Naive thymus-derived CD4-positive, alpha-beta T cell (primary cell): ENCODE results near the gene RRP9. TPM values are rescaled to one million over a fixed set of nuclear protein-coding genes. Genes with fewer than 3 reads are reported as not detected.

Experiments used
- ATAC-seq: fragments of 150-1000 bp; cut with Tn5 transposase; 2 replicates; pipeline ENCODE4 v1.10.0; 2021; ENCODE audit warnings: mild to moderate bottlenecking, moderate library complexity
- CTCF ChIA-PET: fragments of 350-600 bp; sonication (Branson Sonifier 250); formaldehyde crosslinking; loops from one replicate; lab custom pipeline; 2021; ENCODE audit warnings: antibody characterized with exemption; lab: Charles Lee
- POLR2A ChIA-PET: fragments of 350-600 bp; sonication (Branson Sonifier 250); formaldehyde crosslinking; loops from one replicate; lab custom pipeline; 2021; ENCODE audit warnings: antibody characterized with exemption, inconsistent platforms; lab: Charles Lee
- DNase-seq, 9 donors: peaks; one replicate each; pipeline versions ENCODE4 v3.0.0 to v3.0.0-alpha.2; 2020 to 2022; ENCODE audit warnings: mixed read lengths in 1 of 9
- H3K27ac ChIP-seq: one replicate; pipeline ENCODE4 v1.7.0; 2013; ENCODE audit warnings: mild to moderate bottlenecking, low read depth, low read length, moderate library complexity
- H3K27me3 ChIP-seq, 2 donors: one replicate each; pipeline ENCODE4 v1.7.0; 2013; ENCODE audit warnings: low read length in 2 of 2, mild to moderate bottlenecking in 2 of 2, moderate library complexity in 2 of 2; ENCODE audit not compliant: control insufficient read depth in 2 of 2, insufficient read depth in 2 of 2
- H3K36me3 ChIP-seq, 3 experiments: 1 replicate in 2 of 3; 2 replicates in 1 of 3; pipeline ENCODE4 v1.7.0; 2013; ENCODE audit warnings: low read length in 3 of 3, mild to moderate bottlenecking in 3 of 3, moderate library complexity in 1 of 3; ENCODE audit not compliant: insufficient read depth in 3 of 3, control insufficient read depth in 2 of 3
- H3K4me1 ChIP-seq, 2 donors: one replicate each; pipeline ENCODE4 v1.7.0; 2013; ENCODE audit warnings: low read length in 2 of 2, mild to moderate bottlenecking in 2 of 2, moderate library complexity in 1 of 2; ENCODE audit not compliant: control insufficient read depth in 2 of 2, insufficient read depth in 2 of 2
- H3K4me3 ChIP-seq: 2 replicates; pipeline ENCODE4 v1.7.0; 2013; ENCODE audit warnings: mild to moderate bottlenecking, low read length
- H3K9me3 ChIP-seq, 3 experiments: 1 replicate in 2 of 3; 2 replicates in 1 of 3; pipeline ENCODE4 v1.7.0; 2013; ENCODE audit warnings: low read length in 3 of 3; ENCODE audit not compliant: control insufficient read depth in 2 of 3
- H3K27ac Mint-ChIP-seq, 9 donors: one replicate each; pipeline ENCODE4 v1.8.0; 2020 to 2022; ENCODE audit warnings: mixed read lengths in 9 of 9, mild to moderate bottlenecking in 8 of 9, moderate library complexity in 5 of 9, inconsistent platforms in 2 of 9
- H3K27me3 Mint-ChIP-seq, 5 donors: one replicate each; pipeline ENCODE4 v1.8.0; 2021 to 2022; ENCODE audit warnings: mixed read lengths in 5 of 5, mild to moderate bottlenecking in 1 of 5
- H3K36me3 Mint-ChIP-seq, 5 donors: one replicate each; pipeline ENCODE4 v1.8.0; 2020 to 2022; ENCODE audit warnings: mixed read lengths in 5 of 5, mild to moderate bottlenecking in 3 of 5, inconsistent platforms in 1 of 5
- H3K4me1 Mint-ChIP-seq, 7 donors: one replicate each; pipeline ENCODE4 v1.8.0; 2020 to 2022; ENCODE audit warnings: mixed read lengths in 7 of 7, mild to moderate bottlenecking in 3 of 7, inconsistent platforms in 1 of 7
- H3K4me3 Mint-ChIP-seq, 10 donors: one replicate each; pipeline ENCODE4 v1.8.0; 2020 to 2022; ENCODE audit warnings: mild to moderate bottlenecking in 10 of 10, mixed read lengths in 10 of 10, moderate library complexity in 6 of 10, inconsistent platforms in 2 of 10
- H3K9me3 Mint-ChIP-seq, 11 donors: one replicate each; pipeline ENCODE4 v1.8.0; 2020 to 2022; ENCODE audit warnings: mixed read lengths in 11 of 11, mild to moderate bottlenecking in 4 of 11, inconsistent platforms in 1 of 11, moderate library complexity in 1 of 11
- intact Hi-C, 2 donors: fragments of 100-400 bp; cut with micrococcal nuclease; formaldehyde crosslinking; loops; one replicate each; pipeline ENCODE4 v1.15.1; 2023
- polyA plus RNA-seq, 2 donors: library from polyadenylated mRNA; unstranded; fragments of 300-500 nt; fragmentation: Illumina TruSeq; gene quantifications; one replicate each; pipeline ENCODE4 v1.2.3, GENCODE V29; 2021
- total RNA-seq, 6 experiments: library from RNA in 5 of 6; stranded (reverse) in 5 of 6; gene quantifications; 1 replicate in 5 of 6; 2 replicates in 1 of 6; pipeline ENCODE4 v1.2.3 and lab custom pipeline; 2021 to 2026

Gene RRP9
- total and polyA plus RNA-seq, 7 experiments from 2014 or later, result 10.2 to 34.2 (median 18.6) TPM

DNA sequence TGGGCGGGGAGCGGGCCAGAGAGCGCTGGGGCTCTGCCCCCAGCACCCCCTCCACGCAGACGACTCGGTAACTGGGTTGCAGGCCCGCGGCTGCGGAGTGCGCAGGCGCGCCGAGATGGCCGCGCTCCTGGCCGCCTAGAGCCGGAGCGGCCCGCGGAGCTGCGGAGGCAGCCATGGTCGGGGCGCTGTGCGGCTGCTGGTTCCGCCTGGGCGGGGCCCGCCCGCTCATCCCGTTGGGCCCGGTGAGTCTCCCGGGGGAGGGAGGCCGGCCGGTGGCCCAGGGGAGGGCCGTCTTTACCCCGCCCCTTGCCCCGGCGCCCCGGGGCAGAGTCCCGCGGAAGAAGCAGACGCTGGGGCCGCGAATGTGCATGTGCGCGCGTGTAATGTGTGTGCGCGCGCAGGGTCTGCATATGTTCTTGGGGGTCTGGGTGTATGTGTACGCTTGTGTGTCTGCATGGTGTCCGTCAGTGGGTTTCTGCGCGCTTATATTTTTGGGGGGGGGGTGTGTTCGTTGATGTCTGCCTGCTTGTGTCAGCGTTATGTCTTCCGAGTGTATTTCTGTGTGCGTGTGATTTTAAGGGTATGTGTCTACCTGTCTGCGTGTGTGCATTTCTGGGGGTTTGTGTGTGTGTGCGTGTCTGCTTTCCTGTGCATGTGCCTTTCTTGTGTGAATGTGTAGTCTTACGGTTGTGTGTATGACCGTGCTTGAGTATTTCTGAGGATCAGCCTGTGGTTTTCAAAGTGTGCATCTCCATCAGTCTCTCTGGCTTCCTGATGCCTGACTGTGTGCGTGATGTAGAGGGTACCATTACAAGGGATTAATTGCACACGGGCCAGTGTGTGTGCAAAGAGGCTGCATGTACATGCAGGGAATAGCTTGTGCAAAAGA, 33.5 kb upstream of the RRP9 start, which contains the start of gene ABHD14A:
ABHD14A (plus strand) TSS at position 102 of the 889 bp plus-strand sequence; CDS start at position 174, 72 bp downstream.
- Mint-ChIP-seq H3K36me3 (peaks cover 0 to 3% (median 0%) of the 10 kb centered on the region in 5 donors), H3K27me3 (no peaks in the 10 kb centered on the region), H3K9me3 (no peaks in the 10 kb centered on the region), H3K4me1 (peaks cover 26 to 53% (median 32%) of the 10 kb centered on the region in 7 donors), H3K4me3 (peak within 1 kb of the TSS; percentile 83 to 100 (median 94)), H3K27ac (peak within 1 kb of the TSS; percentile 88 to 97 (median 92))
- Histone ChIP-seq H3K4me3 (peak within 1 kb of the TSS; percentile 82), H3K27me3 (no peaks in the 10 kb centered on the region), H3K9me3 (no peaks in the 10 kb centered on the region), H3K27ac (peak within 1 kb of the TSS; percentile 77), H3K4me1 (peaks cover 9 to 21% of the 10 kb centered on the region in 2 donors), H3K36me3 (peaks cover 0 to 2% (median 0%) of the 10 kb centered on the region in 3 experiments)
- DNase-seq, result peak; percentile 68 to 85 (median 73)
- POLR2A ChIA-PET, result interaction anchor here (0.6 to 4.3 kb wide), 10 partner anchors 9 to 222 kb away, joined by 3 to 34 read pairs (median 5); partner anchors contain the start of genes DUSP7, PARP3, RPL29 and RRP9
- CTCF ChIA-PET, result interaction anchor here (0.6 to 2.5 kb wide), 4 partner anchors 8 to 34 kb away, joined by 3 to 28 read pairs (median 10); partner anchors contain the start of genes ACY1, PARP3 and RRP9
- ATAC-seq, result peak; percentile 80
- intact Hi-C loops, result loop anchor here (1.0 to 5.0 kb wide), 9 partner anchors 8 to 476 kb away; partner anchors contain the start of genes ACY1 (in 2 of the 2), PARP3 (in 2 of the 2), RPL29 (in 2 of the 2) and ALAS1 (in 1 of the 2)

DNA sequence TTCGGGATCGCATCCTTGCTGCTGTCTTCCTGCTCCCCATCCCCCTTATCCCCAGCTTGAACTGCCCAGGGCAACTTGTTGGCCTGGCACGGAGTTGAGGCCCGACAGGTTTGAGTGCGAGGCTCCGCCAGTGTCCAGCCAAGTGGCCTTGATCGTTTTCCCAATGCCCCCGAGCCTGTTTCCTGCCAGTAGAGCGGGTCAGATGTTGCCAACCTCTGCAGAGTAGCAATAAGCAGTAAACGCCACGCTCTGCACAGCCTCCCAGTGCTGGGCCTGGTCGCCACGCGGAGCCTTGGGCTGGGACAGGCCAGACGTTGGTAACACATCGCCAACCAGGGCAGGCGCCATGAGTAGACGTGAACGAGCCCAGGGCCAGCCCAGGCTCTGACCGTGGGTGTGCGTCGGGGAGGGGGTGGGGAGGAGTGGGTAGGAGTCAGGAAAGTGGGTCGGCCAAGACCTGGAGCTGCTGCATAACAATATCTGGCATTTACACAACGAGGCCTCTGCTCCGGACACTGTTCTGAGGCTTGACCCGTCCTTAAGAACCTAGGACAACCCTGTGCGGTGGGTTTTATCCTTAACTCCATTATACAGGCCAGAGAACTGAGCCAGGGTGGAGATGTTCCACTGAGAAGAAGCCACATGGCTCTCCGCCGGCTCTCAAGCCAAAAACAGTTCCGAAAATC, 32.7 kb upstream of the RRP9 start:
- Histone ChIP-seq H3K36me3 (no peaks in the 10 kb centered on the region), H3K27ac (peak overlapping the region; percentile 77), H3K27me3 (no peaks in the 10 kb centered on the region), H3K9me3 (no peaks in the 10 kb centered on the region), H3K4me3 (peak overlapping the region; percentile 82), H3K4me1 (peaks cover 9 to 21% of the 10 kb centered on the region in 2 donors)
- intact Hi-C loops, result loop anchor here (1.0 to 2.0 kb wide), 6 partner anchors 9 to 475 kb away; partner anchors contain the start of genes PARP3 (in 2 of the 2), ACY1 (in 1 of the 2) and RPL29 (in 1 of the 2)
- ATAC-seq (peak; percentile 7), DNase-seq (peak in 1 of 9 donors; percentile 44)
- H3K27me3 Mint-ChIP-seq, result no peaks in the 10 kb centered on the region
- H3K4me1 Mint-ChIP-seq, result peaks cover 26 to 54% (median 32%) of the 10 kb centered on the region in 7 donors
- CTCF ChIA-PET, result interaction anchor here (0.6 to 2.5 kb wide), 9 partner anchors 9 to 33 kb away, joined by 3 to 28 read pairs (median 4); partner anchors contain the start of genes ACY1, PARP3, RPL29 and RRP9
- H3K4me3 Mint-ChIP-seq, result peak overlapping the region; percentile 83 to 100 (median 94)
- H3K9me3 Mint-ChIP-seq, result no peaks in the 10 kb centered on the region
- H3K36me3 Mint-ChIP-seq, result peaks cover 0 to 3% (median 0%) of the 10 kb centered on the region in 5 donors
- H3K27ac Mint-ChIP-seq, result peak overlapping the region; percentile 80 to 97 (median 92)
- POLR2A ChIA-PET, result interaction anchor here (0.5 to 4.3 kb wide), 15 partner anchors 9 to 222 kb away, joined by 3 to 34 read pairs (median 5); partner anchors contain the start of genes ACY1, DUSP7, PARP3 and RPL29

DNA sequence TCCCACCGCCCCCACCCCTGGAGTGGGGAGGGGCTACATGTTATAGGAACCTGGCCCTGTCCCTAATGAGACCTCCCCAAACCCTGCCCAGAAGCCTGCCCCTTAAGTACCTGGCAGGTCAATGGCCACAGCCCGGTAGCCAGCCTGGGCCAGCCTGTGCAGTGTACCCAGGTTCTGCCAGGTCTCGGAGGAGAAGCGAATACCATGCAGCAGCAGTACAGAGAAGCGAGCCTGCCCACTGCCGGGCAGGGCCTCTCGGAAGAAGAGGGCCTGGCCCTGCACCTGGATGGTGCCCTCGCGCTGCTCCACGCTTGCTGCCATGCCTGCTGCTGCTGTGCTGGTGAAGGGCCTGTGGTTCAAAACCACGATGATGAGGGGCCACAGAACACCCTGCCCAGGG, 29.6 kb upstream of the RRP9 start:
- Mint-ChIP-seq H3K36me3 (peaks cover 0 to 5% (median 0%) of the 10 kb centered on the region in 5 donors), H3K9me3 (no peaks in the 10 kb centered on the region), H3K27me3 (peaks cover 0 to 2% (median 0%) of the 10 kb centered on the region in 5 donors), H3K27ac (peak overlapping the region in 3 of 9 donors; percentile 11 to 55 (median 46)), H3K4me1 (peaks cover 28 to 60% (median 30%) of the 10 kb centered on the region in 7 donors), H3K4me3 (peak overlapping the region in 5 of 10 donors; percentile 9 to 76 (median 47))
- Histone ChIP-seq H3K4me1 (peaks cover 15 to 24% of the 10 kb centered on the region in 2 donors), H3K9me3 (no peaks in the 10 kb centered on the region), H3K4me3 (no peak overlapping the region), H3K36me3 (no peaks in the 10 kb centered on the region), H3K27ac (no peak overlapping the region), H3K27me3 (no peaks in the 10 kb centered on the region)
- DNase-seq (no peak), ATAC-seq (no peak)
- POLR2A ChIA-PET, result interaction anchor here (1.0 kb wide), 1 partner anchor 29 kb away, joined by 3 read pairs; no protein-coding TSS in a partner anchor
- intact Hi-C loops, result no loop called here
- CTCF ChIA-PET, result no interaction called here

DNA sequence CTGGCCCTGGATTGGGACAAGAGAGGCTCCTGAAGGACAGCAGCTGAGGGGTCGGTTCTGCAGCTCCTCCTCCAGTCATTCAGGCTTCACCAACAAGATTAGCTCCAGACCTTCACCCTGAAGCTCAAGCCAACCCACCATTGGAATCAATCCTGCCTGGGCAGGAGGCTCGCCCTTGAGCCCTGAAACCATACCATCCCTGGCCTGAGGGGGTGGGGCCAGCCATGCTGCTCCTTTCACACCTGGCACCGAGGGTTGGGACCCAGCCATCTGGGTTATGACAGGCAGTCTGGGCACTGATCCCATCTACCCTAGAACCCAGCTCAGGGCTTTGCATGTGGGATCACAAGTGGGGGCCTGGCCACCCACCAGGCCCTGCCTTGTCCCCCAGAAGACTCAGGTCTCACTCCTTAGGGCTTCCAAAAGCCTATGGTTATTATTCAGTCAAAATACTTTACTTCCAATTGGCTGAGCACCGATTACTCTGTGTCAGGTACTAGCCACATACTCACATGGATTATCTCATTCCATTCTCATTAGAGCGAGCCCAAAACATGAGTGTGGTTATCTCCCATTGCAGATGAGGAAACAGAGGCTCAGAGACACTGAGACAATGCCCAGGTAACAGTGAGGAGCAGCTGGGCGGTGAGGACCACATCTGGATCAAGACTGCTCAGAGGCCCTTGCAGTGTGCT, 29.0 kb upstream of the RRP9 start:
- no peaks in the 10 kb centered on the region for H3K9me3 Mint-ChIP-seq
- ATAC-seq, result no peak
- H3K4me1 ChIP-seq, result peaks cover 15 to 20% of the 10 kb centered on the region in 2 donors
- H3K27me3 ChIP-seq, result no peaks in the 10 kb centered on the region
- H3K4me3 Mint-ChIP-seq, result peak overlapping the region in 4 of 10 donors; percentile 9 to 47 (median 24)
- intact Hi-C loops, result no loop called here
- no peaks in the 10 kb centered on the region for H3K9me3 ChIP-seq
- H3K4me1 Mint-ChIP-seq, result peaks cover 28 to 58% (median 34%) of the 10 kb centered on the region in 7 donors
- H3K36me3 ChIP-seq, result no peaks in the 10 kb centered on the region
- H3K27ac ChIP-seq, result no peak overlapping the region
- H3K4me3 ChIP-seq, result no peak overlapping the region
- DNase-seq, result no peak
- ChIA-PET POLR2A (interaction anchor here (0.6 to 1.3 kb wide), 3 partner anchors 14 to 28 kb away, joined by 3 read pairs; no protein-coding TSS in a partner anchor), CTCF (no interaction called here)
- H3K36me3 Mint-ChIP-seq, result peaks cover 0 to 5% (median 0%) of the 10 kb centered on the region in 5 donors
- H3K27ac Mint-ChIP-seq, result peak overlapping the region in 4 of 9 donors; percentile 12 to 60 (median 52)
- H3K27me3 Mint-ChIP-seq, result peaks cover 0 to 3% (median 0%) of the 10 kb centered on the region in 5 donors

DNA sequence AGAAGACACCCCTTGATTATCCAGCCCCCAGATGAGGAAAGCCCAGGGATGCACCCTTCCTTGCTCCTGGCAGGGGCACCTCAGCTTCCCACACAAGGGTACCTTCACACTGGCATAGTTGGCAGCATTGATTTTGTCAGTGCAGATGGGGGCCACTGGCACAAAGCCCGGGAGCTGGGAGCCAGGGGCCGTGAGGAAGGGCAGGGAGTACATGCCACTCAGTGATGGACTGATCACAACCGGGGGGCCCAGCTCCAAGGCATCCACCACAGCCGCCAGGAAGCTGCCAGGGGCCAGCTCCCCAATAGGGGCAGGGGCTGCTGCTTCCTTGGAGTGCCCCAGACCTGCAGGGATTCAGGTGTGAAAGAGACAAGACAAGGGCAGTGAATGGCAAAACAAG, 28.1 kb upstream of the RRP9 start:
- H3K9me3 Mint-ChIP-seq, result no peaks in the 10 kb centered on the region
- H3K27me3 ChIP-seq, result no peaks in the 10 kb centered on the region
- POLR2A ChIA-PET, result interaction anchor here (0.6 to 1.3 kb wide), 4 partner anchors 13 to 87 kb away, joined by 3 read pairs; partner anchors contain the start of gene DUSP7
- CTCF ChIA-PET, result interaction anchor here (1.6 kb wide), 1 partner anchor 13 kb away, joined by 5 read pairs; the partner anchor contains the start of gene ACY1
- peaks cover 30 to 60% (median 37%) of the 10 kb centered on the region in 7 donors for H3K4me1 Mint-ChIP-seq
- no peak for DNase-seq
- peaks cover 0 to 10% (median 0%) of the 10 kb centered on the region in 5 donors for H3K27me3 Mint-ChIP-seq
- H3K27ac Mint-ChIP-seq, result peak overlapping the region in 3 of 9 donors; percentile 50 to 60 (median 59)
- H3K27ac ChIP-seq, result no peak overlapping the region
- no peak for ATAC-seq
- no peaks in the 10 kb centered on the region for H3K36me3 ChIP-seq
- no peak overlapping the region for H3K4me3 ChIP-seq
- peak overlapping the region in 1 of 10 donors; percentile 16 for H3K4me3 Mint-ChIP-seq
- peaks cover 15% of the 10 kb centered on the region in 2 donors for H3K4me1 ChIP-seq
- intact Hi-C loops, result no loop called here
- H3K36me3 Mint-ChIP-seq, result peaks cover 0 to 5% (median 0%) of the 10 kb centered on the region in 5 donors
- H3K9me3 ChIP-seq, result no peaks in the 10 kb centered on the region
